Measurements from ENCODE around the gene SCN7A.

Gene SCN7A

GRCh38 chr2:166494140-166494624 lies at the start of gene SCN7A:
Gene SCN7A, minus strand, starts transcription at chr2:166494249. Its CDS starts 16,553 bp downstream, at chr2:166477696.
- in situ Hi-C loops (cut with MboI; ENCODE audit: low sequenced_read_pairs): no loop called here

DNA sequence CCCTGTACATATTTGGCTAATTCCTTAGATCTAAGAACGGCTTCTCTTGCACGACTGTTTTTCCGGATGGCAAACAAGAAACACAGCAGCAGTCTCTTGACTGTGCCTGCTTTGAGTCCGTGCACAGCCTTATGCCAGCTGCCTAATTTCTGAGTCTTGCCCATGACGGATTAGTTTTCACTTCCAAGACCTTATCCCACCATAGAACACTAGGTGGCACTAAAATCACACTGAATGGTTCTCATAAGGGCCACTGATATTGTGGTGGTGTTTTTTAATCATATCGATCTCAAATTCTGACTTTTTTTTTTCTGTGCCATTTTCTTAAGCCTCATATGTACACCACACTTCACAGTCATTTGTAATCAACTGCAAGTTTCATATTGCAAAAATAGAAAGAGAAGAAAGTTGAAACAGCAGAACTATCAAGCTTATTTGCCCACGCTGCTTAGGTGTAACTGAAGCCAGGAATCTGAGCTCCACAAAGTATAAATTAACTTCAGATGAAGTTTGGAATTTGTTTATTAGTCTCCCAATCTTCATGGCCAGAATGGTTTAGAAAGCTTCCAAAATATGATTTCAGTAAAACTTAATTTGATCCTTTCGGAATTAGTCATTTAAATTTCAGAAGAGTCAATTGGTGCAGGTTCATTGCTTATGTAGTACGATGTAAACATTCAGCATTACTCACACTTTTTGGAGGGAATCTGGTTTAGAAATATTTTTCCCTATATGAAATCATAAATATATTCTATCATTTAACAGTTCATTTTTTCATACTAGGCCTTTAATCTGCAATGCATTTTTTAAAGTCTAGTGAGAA lies 45.5 kb upstream of the SCN7A start:
- in situ Hi-C loops (cut with MboI; ENCODE audit: low sequenced_read_pairs): loop anchor here (25.0 kb wide), 1 partner anchor 1798 kb away; no protein-coding TSS in a partner anchor

DNA sequence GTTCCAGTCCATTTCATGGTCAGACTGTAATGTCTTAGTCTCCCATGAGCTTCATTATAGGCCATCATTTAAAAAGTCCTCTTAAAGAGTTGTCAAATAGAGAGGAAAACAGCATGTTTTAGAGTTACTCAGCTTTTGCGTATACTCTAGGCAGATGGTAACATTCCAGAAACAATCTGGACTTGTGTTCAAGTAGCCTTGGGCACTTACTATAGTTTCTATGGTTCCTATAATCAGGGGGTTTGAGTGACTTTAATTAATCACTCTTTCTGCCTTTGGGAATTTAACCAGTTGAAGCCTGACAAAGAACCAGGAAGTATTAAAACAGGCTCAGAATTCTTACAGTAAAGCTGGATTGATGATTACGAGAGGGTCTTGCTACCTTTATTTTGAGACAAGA lies 42.1 kb upstream of the SCN7A start:
- in situ Hi-C loops (cut with MboI; ENCODE audit: low sequenced_read_pairs): loop anchor here (25.0 kb wide), 1 partner anchor 1801 kb away; no protein-coding TSS in a partner anchor

DNA sequence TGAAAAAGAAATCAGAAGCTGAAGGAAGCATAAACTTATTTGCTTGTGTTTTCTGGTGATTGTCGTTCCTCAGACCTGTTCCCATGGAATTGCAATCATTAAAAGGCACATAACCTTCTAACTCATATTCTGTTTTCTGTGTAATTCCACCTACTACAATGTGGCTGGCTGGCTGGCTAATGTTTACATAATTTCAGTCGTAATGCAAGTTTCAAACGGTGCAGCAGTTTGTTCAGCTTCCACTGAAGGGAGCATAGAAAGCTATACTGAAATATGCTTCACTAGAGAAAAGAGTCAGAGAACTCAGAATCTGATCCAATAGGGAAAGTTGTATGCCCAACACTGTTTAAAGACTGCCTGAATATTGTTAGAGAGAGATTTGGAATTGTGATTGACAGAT lies 27.1 kb upstream of the SCN7A start:
- in situ Hi-C loops (cut with MboI; ENCODE audit: low sequenced_read_pairs): no loop called here

GRCh38 chr2:166520604-166521003 lies 26.6 kb upstream of the SCN7A start:
- in situ Hi-C loops (cut with MboI; ENCODE audit: low sequenced_read_pairs): no loop called here

DNA sequence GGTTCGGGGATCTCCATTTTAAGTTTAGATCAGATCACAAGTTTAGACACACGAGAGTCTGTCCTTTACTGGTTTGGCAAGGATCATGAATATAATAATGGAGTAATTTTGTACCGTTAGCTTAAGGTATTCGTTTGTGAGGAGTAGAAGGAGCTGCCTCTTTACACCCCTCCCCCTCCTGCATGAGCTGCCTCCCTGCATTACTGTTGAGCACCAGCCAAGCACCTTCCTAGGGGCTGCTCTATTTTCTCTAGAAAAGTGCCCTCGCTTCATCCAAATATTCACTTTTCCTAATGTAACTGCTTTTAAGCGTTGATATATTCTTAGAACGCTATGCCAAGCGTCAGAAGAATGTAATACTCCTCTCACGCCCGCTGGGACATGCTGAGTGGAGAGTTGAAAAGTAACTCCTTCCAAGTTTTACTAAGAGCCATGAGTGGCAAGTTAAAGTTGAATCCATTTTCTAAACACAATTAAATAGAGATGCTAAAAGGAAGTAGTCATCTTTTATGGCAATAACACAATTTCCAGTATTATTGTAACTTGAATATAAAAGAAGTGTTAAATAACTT lies 25.4 kb upstream of the SCN7A start:
- in situ Hi-C loops (cut with MboI; ENCODE audit: low sequenced_read_pairs): no loop called here

DNA sequence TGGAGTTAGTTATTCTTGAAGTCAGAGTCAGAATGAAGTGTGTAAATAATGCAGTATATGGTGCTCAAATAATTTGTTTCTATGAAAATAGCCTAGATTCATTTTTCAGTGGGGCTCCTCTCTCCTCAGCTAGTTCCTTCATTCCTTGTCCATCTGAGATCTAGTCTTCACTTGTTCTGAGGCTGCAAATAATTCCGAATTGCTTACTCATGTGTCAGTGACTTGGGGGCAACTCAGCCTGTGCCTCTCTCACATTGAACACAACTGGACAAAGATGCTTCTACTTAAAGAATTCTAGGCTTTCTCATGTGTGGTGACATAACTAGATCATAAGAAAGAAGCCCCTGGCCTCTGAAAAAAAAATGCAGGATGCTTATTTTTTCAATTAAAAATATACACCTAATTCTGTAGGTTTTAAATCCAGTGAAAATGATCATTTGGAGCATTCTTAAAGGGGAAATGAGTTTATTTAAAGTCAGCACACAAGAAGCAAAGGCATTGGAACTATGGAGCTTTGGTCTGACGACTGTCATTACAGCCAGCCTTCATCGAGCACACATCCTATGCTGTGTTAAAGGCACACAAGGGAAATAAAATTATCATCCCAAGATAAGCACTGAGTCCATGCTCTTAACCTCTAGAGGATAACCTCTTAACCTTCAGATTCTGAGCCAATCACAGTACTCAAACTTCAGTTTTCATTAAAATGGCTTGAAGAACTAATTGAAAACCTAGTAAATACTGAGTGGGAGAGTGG lies 24.8 kb upstream of the SCN7A start:
- in situ Hi-C loops (cut with MboI; ENCODE audit: low sequenced_read_pairs): no loop called here

DNA sequence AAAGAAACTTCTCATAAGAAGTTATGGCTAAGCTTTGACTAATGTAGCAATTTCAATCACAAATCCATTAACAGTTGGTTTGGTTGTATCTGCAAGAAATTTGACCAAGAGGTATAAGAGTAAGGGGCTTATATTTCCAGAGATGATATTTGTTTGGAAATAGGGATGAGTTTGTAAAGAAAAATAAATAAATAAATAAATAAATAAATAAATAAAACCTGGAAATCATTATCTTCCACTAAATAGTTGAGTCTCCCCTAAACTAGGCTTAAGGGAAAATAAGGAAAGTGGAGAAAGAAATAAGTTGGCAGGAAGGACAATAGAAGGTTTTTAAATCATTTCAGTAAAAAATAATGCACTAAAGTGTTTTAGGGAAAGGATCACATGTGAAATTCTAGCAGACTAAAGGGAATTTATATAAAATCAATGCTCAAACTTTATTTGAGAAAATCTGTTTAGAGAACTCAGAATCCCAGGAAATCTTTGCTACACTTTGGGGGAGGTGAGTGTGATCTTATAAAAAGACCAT lies 23.5 kb upstream of the SCN7A start:
- in situ Hi-C loops (cut with MboI; ENCODE audit: low sequenced_read_pairs): no loop called here

DNA sequence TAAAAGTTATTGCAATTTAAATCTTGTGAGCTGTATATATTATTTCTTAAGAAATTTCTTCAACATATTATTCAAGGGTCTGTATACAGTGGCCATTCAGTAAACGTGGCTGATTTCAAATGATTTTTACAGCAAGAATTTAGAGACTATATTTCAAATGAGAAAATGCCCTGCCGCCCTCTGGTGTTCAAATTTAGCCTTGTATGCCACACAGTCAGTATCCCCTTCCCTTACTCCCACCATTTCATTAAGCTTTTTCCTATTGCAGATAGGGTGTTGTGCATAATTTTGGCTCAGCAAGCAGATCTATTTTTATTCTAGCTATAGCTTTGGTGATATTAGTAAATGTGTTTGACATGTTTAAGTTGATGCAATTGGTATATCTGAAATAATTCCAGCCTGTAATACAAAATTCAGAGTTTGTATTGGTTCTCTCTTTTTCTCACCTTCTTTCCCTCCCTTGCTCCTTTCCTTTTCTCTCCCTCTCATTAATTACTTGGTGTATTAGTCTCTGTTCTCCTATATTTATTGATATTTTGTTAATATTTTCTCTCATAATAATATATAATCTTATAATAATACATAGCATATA lies 22.8 kb upstream of the SCN7A start:
- in situ Hi-C loops (cut with MboI; ENCODE audit: low sequenced_read_pairs): no loop called here

- in situ Hi-C loops (cut with MboI; ENCODE audit: low sequenced_read_pairs): no loop called here
These were observed 19.9 kb upstream of the SCN7A start for GRCh38 chr2:166513952-166514351.

GRCh38 chr2:166499281-166499680 lies 5.2 kb upstream of the SCN7A start:
- in situ Hi-C loops (cut with MboI; ENCODE audit: low sequenced_read_pairs): no loop called here

- in situ Hi-C loops (cut with MboI; ENCODE audit: low sequenced_read_pairs): no loop called here
These were observed 2.6 kb downstream of the SCN7A start for GRCh38 chr2:166491461-166491860.

GRCh38 chr2:166487171-166487570 lies 6.9 kb downstream of the SCN7A start:
- in situ Hi-C loops (cut with MboI; ENCODE audit: low sequenced_read_pairs): no loop called here

DNA sequence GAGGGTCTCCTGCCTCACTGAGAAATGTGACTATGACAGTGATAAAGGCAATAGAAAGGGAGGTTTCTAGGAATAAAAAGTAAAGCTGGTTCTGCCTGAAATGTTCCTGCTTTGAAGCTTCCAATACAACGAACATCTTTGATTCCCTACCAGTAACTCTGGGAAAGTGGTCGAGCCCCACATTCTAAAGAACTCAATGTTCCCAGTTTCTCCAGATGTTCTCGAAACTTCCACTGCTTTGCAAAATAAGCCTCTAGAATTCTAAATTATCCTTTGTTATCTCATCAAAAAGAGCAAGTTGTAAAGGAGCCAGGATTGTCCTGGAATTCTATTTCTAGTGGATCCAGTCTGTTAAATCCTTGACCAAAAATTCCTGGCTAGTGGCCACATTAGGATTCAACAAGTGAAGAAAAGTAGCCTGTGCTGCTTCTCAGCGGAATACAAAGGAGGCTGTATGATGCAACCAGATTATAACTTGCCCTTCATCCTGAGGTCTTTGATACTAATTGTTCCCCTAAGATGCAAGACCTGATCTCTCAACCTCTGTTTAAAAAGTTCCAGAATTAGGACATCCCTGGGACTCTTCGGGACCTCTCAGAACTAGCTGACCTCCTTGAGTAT lies 8.4 kb downstream of the SCN7A start:
- in situ Hi-C loops (cut with MboI; ENCODE audit: low sequenced_read_pairs): no loop called here

DNA sequence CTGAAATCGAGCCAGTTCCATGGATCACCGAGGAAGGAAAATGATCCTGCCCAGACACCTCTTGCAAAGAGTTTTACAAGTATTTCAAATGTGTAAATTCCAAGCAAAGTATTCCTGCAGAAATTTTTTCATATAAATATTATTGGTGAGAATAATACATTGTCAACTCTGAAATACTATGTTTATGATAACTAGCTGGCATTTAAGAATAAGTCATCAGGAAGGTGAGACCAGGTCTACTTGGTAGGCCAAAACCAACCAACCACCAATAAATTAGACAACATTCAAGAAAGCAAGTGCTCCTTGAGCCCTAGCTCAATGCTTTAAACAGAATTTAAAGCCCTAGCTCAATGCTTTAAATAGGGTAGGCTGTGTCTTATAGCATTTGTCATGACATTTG lies 21.7 kb downstream of the SCN7A start:
- in situ Hi-C loops (cut with MboI; ENCODE audit: low sequenced_read_pairs): no loop called here

GRCh38 chr2:166468124-166469024 lies 25.7 kb downstream of the SCN7A start:
- in situ Hi-C loops (cut with MboI; ENCODE audit: low sequenced_read_pairs): no loop called here

- in situ Hi-C loops (cut with MboI; ENCODE audit: low sequenced_read_pairs): no loop called here
These were observed 29.9 kb downstream of the SCN7A start for GRCh38 chr2:166464187-166464586.

DNA sequence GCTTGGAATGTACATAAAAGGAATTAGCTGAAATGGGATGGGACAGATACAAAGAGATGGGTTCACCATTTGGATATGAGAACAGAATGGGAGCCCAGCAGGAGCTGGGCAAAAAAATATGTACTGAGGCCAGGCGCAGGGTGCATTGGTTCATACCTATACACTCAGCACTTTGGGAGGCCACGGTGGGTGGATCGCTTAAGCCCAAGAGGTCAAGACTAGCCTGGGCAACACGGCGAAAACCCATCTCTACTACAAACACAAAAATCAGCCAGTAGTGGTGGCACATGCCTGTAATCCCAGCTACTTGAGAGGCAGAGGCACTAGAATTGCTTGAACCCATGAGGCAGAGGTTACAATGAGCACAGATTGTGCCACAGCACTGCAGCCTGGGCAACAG lies 30.4 kb downstream of the SCN7A start:
- in situ Hi-C loops (cut with MboI; ENCODE audit: low sequenced_read_pairs): no loop called here

DNA sequence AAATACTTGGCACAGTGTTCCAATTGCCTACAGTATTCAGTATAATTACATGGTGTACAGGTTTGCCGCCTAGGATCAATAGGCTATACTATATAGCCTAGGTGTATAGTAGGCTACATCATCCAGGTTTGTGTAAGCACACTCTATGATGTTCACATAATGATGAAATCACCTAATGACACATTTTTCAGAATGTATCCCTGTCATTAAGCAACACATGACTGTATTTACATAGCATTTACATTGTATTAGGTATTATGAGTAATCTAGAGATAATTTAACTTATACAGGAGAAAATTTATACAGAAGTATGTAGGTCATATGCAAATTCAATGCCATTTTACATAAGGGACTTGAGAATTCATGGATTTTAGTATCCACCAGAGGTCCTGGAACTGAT lies 35.4 kb downstream of the SCN7A start:
- in situ Hi-C loops (cut with MboI; ENCODE audit: low sequenced_read_pairs): no loop called here

Measured in HL-60/S4 (cell line).